Measurements from ENCODE around the gene CCDC12. TPM values are rescaled to one million over a fixed set of nuclear protein-coding genes. Genes with fewer than 3 reads are reported as not detected.
A peak's percentile ranks its signal among the peaks of the same experiment; 100 is the strongest.

CCDC12 gene
- total RNA-seq, 4 donors from 2014 or later, result 30.8 to 61.5 (median 45.4) TPM

DNA sequence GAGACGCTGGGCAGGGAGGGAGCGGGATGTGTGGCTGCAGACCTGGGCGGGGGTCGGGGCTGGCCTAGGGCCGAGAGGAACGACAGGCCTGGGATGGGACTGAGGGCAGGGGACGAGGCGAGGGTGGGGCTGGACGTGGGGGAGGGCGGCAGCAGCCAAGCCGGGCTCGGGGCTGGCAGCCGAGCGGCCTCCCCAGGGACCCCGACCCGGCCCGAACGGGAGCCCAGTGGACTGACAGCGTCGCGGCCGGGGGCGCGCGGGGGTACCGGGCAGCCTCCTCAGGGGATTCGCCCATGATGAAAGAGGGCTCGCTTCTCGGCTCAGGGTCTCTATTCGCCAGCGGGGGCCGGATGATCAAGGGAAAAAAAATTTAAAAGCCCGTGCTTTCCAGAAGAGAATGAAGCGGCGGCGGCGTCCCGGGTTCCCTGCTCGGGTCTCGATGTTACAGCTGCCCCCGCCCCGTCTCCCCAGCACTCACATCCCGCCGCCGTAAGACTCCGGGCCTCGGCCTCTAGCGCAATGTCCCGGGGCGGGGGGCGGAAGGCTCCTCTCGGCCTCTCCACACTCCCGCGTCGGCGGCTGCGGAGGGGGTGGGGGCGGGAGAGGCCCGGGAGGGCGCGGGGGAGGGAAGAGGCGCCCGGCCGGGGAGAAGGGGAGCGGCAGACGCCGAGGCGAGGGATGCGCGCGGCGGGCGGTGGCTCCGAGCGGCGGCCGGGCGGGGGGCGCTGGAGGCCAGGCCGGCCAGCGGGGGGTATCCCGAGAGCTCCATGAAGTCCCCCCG lies 94.8 kb downstream of the CCDC12 start:
- no peak for TF ChIP-seq CTCF (IDR thresholded peaks at IDR 0.05)
- peak; percentile 24 for ATAC-seq (ENCODE audit: low FRiP score)
- peak; percentile 32 for DNase-seq (ENCODE audit: low spot score)

GRCh38 chr3:46880884-46881595 lies 95.5 kb downstream of the CCDC12 start:
- ATAC-seq (ENCODE audit: low FRiP score), result no peak
- DNase-seq (ENCODE audit: low spot score), result no peak
- TF ChIP-seq CTCF (IDR thresholded peaks at IDR 0.05), result no peak

GRCh38 chr3:46878781-46879436 lies 97.6 kb downstream of the CCDC12 start:
- DNase-seq (ENCODE audit: low spot score), result no peak
- no peak for TF ChIP-seq CTCF (IDR thresholded peaks at IDR 0.05)
- no peak for ATAC-seq (ENCODE audit: low FRiP score)

- ATAC-seq (ENCODE audit: low FRiP score), result no peak
- no peak for DNase-seq (ENCODE audit: low spot score)
- no peak for TF ChIP-seq CTCF (IDR thresholded peaks at IDR 0.05)
Measured at GRCh38 chr3:46877406-46878125, 99.0 kb downstream of the CCDC12 start, which contains the start of gene PTH1R. PTH1R (plus strand) TSS chr3:46877721; CDS start chr3:46883560, 5,839 bp downstream.

DNA sequence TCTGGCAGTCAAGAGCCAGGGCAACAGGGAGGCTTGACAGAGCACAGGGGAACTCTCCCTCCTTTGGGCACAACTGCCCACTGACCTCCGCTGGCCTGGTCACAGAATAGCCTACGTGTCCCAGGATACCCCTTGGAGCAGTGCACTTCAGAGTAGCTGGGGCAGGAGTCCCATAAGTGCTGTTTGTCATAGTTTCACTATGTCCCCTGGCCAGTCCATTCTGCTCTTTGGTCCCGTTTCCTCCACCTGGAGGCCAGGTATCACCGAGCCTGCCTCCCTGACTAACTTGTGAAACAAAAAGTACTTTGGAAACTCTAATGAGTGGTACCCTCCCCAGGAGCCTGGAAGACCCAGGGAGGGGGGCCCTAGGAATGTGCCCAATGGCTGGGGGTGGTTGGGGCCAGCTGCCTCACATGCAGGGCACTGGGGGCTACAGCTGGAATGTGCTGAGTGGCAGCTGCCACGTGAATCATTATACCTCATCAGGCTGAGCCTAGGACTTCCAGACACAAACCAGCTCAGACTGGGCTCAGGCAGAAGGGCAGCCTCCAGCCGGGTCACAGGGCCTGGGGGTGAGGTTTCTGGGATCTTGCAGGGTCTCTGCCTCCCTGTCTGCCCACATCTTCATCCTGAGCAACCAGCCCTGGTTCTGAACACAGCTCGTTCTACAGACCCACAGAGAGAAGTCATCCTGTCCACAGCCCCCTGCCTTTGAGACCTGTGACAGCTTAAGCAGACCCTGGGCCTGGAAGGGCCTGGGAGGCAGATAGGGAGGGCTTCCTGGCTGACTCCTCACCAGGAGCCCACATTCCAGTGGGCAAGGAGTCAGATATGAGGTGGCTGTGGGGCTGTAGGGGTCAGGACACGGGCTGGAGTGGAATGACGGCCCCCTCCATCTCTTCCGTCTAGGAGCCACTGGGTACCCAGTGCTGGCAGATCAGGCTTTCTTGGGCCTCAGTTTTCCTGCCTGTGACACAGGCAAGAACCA lies 99.9 kb downstream of the CCDC12 start:
- DNase-seq (ENCODE audit: low spot score) (no peak), ATAC-seq (ENCODE audit: low FRiP score) (no peak)
- no peak for TF ChIP-seq CTCF (IDR thresholded peaks at IDR 0.05)

DNA sequence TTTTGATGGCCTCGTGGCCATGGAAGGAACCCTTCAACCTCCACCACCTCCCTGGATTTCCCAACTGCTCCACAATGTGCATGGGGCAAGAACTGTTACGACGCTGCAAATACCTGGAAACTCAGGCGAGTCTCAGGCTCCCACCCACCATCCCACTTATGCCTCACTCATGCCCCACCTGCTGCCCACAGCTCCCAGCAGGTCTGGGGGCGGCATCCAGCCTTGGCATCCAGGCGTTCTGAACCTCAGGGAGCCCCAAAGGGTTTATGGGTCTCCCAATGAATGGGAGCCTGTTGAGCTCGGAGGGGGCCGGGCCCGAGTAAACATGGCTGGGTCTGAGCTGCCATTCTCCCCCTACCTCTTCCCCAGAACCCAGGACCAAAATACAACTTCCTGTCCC lies 101.0 kb downstream of the CCDC12 start:
- ATAC-seq (ENCODE audit: low FRiP score) (no peak), DNase-seq (ENCODE audit: low spot score) (no peak)

More for the DNA sequence above, 101.0 kb downstream of the CCDC12 start:
- no peak for TF ChIP-seq CTCF (IDR thresholded peaks at IDR 0.05)
